ENCODE measurements around the gene PLEKHS1. TPM values are rescaled to one million over a fixed set of nuclear protein-coding genes. Genes with fewer than 3 reads are reported as not detected.
"Not testable (repeated sequence)": the region's sequence is repeated elsewhere in the genome, so short reads cannot be mapped to it uniquely, and the experiment has no call there.

Gene PLEKHS1
- total RNA-seq, 1 donor from 2014 or later = not detected

DNA sequence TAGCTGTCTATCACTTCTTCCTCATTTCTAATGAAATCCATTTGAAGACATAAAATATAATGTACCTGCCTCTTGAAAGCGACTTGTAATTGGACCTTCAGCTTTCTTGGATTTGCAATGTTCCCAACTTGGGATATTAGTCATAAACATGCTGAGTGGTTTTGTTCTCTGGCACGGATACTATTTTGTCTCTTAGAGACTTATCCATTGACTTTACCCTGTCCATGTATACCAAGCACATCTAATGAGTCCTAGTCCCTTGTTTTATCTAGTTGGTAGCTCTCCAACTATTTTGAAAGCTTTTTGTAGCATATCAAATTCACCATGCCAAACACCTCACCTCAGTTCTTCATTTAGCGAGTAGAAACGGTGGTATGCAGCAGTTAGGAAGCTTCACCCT is 18.9 kb downstream of the PLEKHS1 start:
- intact Hi-C loops (cut with micrococcal nuclease) = no loop called here
- ATAC-seq (ENCODE audit: low read depth) (no peak), DNase-seq (no peak)
- H3K4me3 Mint-ChIP-seq = no peak overlapping the region
- H3K9me3 Mint-ChIP-seq = no peaks in the 10 kb centered on the region
- POLR2A ChIA-PET = no interaction called here
- H3K27me3 Mint-ChIP-seq = peaks cover 21% of the 10 kb centered on the region
- H3K36me3 Mint-ChIP-seq (ENCODE audit: low read depth) = no peaks in the 10 kb centered on the region
- no peaks in the 10 kb centered on the region for H3K4me1 Mint-ChIP-seq
- no peak overlapping the region for H3K27ac Mint-ChIP-seq
- CTCF ChIA-PET = no interaction called here
- TF ChIP-seq, protein P1, sequence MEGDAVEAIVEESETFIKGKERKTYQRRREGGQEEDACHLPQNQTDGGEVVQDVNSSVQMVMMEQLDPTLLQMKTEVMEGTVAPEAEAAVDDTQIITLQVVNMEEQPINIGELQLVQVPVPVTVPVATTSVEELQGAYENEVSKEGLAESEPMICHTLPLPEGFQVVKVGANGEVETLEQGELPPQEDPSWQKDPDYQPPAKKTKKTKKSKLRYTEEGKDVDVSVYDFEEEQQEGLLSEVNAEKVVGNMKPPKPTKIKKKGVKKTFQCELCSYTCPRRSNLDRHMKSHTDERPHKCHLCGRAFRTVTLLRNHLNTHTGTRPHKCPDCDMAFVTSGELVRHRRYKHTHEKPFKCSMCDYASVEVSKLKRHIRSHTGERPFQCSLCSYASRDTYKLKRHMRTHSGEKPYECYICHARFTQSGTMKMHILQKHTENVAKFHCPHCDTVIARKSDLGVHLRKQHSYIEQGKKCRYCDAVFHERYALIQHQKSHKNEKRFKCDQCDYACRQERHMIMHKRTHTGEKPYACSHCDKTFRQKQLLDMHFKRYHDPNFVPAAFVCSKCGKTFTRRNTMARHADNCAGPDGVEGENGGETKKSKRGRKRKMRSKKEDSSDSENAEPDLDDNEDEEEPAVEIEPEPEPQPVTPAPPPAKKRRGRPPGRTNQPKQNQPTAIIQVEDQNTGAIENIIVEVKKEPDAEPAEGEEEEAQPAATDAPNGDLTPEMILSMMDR (IDR thresholded peaks at IDR 0.05) = no peak

DNA sequence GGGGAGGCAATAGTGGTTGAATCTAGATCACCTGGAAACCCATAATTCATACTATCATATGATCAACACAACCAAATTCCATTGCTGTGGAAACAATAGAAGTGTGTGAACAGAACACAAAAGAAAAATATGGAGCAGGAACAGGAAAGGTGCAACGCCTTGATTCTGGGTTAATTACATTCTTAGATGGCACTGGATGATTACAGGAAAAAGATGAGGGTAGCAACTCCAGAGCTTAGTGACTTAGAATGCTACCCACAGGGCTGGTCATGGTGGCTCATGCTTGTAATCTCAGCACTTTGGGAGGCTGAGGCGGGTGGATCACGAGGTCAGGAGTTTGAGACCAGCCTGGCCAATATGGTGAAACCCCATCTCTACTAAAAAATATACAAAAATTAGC is 19.6 kb downstream of the PLEKHS1 start:
- H3K36me3 Mint-ChIP-seq (ENCODE audit: low read depth); intact Hi-C loops (cut with micrococcal nuclease); CTCF ChIA-PET; H3K4me1 Mint-ChIP-seq; ATAC-seq (ENCODE audit: low read depth); H3K27ac Mint-ChIP-seq; H3K9me3 Mint-ChIP-seq; DNase-seq; H3K4me3 Mint-ChIP-seq: not testable (repeated sequence)
- H3K27me3 Mint-ChIP-seq = peaks cover 21% of the 10 kb centered on the region
- POLR2A ChIA-PET = interaction anchor here (0.6 kb wide), 1 partner anchor 1396 kb away, joined by 3 read pairs; no protein-coding TSS in a partner anchor

DNA sequence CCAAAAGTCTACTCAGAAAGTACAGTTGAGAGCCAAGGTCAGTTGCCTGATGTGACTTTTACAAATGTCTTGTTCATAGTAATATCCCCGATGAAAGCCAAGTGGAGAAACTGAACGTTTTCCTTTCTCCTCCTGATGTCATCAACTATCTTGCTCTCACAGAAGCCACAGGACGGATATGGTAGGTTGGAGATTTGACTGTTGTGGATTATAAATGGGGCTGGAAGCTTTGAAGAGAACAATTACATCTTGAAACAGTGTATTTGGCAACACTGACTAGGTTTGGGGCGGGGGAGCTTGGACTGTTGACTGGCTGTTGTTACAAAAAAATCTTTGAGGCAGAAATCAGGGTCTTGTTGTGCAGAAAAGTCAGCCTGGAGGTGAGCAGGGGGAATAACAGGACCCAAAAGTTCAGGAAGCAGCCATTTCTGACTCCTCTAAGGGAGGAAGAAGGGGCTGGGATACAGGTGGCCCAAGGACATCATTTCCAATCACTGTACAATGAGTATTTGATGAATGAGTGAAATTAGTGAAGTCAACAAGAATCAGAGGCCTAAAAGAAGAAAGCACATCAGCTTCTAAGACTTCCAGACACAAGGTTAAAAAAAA is 24.3 kb downstream of the PLEKHS1 start:
- no peaks in the 10 kb centered on the region for H3K9me3 Mint-ChIP-seq
- H3K27me3 Mint-ChIP-seq = peaks cover 11% of the 10 kb centered on the region
- H3K36me3 Mint-ChIP-seq (ENCODE audit: low read depth) = no peaks in the 10 kb centered on the region
- intact Hi-C loops (cut with micrococcal nuclease) = loop anchor here (5.0 kb wide), 1 partner anchor 98 kb away; the partner anchor contains the start of gene CASP7
- TF ChIP-seq, protein P1 (IDR thresholded peaks at IDR 0.05) = no peak
- no peak for ATAC-seq (ENCODE audit: low read depth)
- no peaks in the 10 kb centered on the region for H3K4me1 Mint-ChIP-seq
- no peak overlapping the region for H3K4me3 Mint-ChIP-seq
- CTCF ChIA-PET = no interaction called here
- no peak overlapping the region for H3K27ac Mint-ChIP-seq
- POLR2A ChIA-PET = no interaction called here
- no peak for DNase-seq

DNA sequence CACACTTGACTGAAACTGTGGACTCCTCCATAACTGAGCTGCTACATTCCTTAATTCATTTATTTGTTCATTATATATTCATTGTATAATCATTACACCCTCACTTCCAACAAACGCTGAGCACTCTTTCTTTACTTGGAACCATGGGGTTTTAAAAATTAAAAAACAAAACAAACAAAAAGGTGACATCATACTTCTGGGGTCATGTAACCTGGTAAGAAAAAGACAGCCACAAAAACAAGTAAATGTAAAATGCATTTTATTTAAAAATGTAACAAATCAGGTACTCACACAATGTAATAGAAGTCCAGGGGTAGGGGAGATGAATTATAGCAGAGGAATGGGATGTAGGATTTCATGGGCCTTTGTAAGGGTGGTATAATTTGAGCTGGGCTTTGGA is 25.1 kb downstream of the PLEKHS1 start:
- DNase-seq (no peak), ATAC-seq (ENCODE audit: low read depth) (no peak)
- H3K9me3 Mint-ChIP-seq = no peaks in the 10 kb centered on the region
- no peak overlapping the region for H3K27ac Mint-ChIP-seq
- TF ChIP-seq, protein P1 (IDR thresholded peaks at IDR 0.05) = no peak
- H3K4me3 Mint-ChIP-seq = no peak overlapping the region
- H3K27me3 Mint-ChIP-seq = peaks cover 11% of the 10 kb centered on the region
- H3K36me3 Mint-ChIP-seq (ENCODE audit: low read depth) = no peaks in the 10 kb centered on the region
- intact Hi-C loops (cut with micrococcal nuclease) = loop anchor here (5.0 kb wide), 1 partner anchor 99 kb away; the partner anchor contains the start of gene CASP7
- ChIA-PET CTCF (no interaction called here), POLR2A (no interaction called here)
- no peaks in the 10 kb centered on the region for H3K4me1 Mint-ChIP-seq

DNA sequence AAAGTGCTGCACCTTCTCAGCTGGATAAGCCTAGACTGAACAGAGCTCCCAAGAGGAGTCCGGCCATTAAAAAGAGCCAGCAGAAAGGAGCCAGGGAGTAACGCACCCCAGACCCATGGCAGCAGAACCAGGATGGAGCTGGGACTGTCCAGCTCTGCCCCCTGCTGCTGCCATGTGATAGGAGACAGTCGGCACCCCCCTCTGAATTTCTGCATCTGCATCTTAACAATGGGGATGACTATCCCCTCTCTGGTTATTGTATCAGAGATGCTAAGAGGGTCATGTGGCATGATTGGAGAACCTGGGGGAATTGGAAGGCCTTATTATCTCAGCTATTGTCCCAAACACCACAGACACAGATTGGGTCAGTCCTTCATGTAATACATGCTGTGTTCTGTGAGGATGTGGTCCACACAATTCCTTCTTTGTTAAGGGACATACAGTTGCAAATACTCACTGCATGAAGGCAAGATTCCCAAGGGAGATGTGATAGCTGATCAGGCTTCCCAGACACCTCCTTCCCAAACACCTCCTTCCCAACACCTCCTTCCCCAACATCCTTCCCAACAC is 29.3 kb downstream of the PLEKHS1 start:
- Mint-ChIP-seq H3K27me3 (peaks cover 15% of the 10 kb centered on the region), H3K36me3 (ENCODE audit: low read depth) (no peaks in the 10 kb centered on the region), H3K27ac (no peak overlapping the region), H3K4me1 (no peaks in the 10 kb centered on the region), H3K9me3 (no peaks in the 10 kb centered on the region), H3K4me3 (no peak overlapping the region)
- ChIA-PET POLR2A (no interaction called here), CTCF (no interaction called here)
- ATAC-seq (ENCODE audit: low read depth) = no peak
- no peak for DNase-seq
- TF ChIP-seq, protein P1 (IDR thresholded peaks at IDR 0.05) = no peak
- intact Hi-C loops (cut with micrococcal nuclease) = no loop called here

Data from activated B cell treated with CpG ODN at 0.5 μM for 24 hours (primary cell).